HG03045 (cell line): ENCODE measurements around the gene SCYGR5.
"Not testable (repeated sequence)": the region's sequence is repeated elsewhere in the genome, so short reads cannot be mapped to it uniquely, and the experiment has no call there.

ENCODE experiments used
- ATAC-seq: cut with Tn5 transposase; IDR thresholded peaks from one replicate; pipeline ENCODE4 v1.9.1; 2021; ENCODE audit warnings: mild to moderate bottlenecking, moderate library complexity; ENCODE audit not compliant: unreplicated experiment

The SCYGR5 gene, protein sequence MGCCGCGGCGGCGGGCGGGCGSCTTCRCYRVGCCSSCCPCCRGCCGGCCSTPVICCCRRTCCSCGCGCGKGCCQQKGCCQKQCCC

DNA sequence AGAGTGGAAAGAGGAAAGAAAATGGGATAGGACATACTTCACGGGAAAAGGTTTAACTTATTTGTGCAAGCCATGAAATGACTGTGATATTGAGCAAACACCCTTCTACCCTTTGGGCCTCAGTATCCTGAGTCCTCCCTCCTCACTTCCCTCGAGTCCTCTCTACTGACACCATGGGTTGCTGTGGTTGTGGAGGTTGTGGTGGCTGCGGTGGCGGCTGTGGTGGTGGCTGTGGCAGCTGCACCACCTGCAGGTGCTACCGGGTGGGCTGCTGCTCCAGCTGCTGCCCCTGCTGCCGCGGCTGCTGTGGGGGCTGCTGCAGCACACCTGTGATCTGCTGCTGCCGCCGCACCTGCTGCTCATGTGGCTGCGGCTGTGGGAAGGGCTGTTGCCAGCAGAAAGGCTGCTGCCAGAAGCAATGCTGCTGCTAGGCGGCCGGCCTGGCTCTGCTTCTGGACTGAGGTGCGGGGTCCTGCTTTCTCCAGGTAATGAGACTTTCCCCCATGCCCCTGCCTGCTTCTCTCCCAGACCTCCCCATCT is at the start of gene SCYGR5:
SCYGR5 (plus strand) TSS at position 174 of the 540 bp plus-strand sequence; CDS start at position 174, 0 bp downstream.
- not testable (repeated sequence) for ATAC-seq

DNA sequence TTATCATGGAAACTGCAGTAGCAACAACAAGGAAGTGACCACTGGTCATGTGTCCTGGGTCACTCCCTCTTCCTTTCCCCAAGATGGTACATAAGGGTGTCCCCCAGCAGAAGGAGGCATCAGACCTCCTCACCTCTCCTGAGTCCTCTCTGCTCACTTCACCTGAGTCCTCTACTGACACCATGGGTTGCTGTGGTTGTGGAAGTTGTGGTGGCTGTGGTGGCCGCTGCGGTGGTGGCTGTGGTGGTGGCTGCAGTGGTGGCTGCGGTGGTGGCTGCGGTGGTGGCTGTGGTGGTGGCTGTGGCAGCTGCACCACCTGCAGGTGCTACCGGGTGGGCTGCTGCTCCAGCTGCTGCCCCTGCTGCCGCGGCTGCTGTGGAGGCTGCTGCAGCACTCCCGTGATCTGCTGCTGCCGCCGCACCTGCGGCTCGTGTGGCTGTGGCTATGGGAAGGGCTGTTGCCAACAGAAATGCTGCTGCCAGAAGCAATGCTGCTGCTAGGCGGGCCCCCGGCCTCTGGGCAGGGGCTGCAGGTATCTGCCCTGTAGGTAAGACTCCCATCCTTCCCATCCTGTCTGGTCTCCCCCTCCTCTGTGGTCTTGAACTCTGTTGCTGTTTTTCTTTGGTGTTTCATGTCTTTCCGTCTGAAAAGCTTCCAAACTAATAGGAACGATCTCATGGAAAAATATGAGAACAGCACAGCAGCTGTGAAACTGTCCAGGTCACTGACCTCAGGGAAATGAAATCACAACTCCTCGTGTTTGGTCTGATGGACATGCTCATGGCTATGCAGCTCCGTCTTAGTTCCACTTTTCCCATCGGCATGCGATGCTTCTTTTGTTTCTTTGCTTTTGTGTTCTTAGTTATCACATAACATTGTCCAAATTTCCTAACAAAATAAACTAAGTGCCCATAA is 49.0 kb upstream of the SCYGR5 start, which contains the start of gene SCYGR4:
SCYGR4 (plus strand) TSS at position 183 of the 915 bp plus-strand sequence; CDS start at position 183, 0 bp downstream.
- no peak for ATAC-seq

DNA sequence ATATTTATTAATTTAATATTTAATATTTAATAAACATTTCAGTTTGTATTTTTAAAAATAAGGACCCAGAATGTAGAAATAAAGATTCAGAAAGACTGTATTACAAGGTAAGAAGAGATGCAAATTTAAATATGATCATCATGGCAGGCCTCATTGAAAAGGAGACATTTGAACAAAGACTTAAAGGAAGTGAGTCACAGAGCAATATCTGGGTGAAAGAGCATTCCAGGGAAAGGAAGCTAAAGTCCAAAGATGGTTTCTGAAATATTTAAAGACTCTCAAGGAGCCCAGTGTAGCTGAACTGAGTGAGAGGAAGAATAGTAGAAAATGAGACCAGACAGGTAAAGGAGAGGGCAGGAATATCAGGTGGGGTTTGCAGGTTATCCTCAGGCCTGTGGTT is 43.4 kb upstream of the SCYGR5 start:
- no peak for ATAC-seq

DNA sequence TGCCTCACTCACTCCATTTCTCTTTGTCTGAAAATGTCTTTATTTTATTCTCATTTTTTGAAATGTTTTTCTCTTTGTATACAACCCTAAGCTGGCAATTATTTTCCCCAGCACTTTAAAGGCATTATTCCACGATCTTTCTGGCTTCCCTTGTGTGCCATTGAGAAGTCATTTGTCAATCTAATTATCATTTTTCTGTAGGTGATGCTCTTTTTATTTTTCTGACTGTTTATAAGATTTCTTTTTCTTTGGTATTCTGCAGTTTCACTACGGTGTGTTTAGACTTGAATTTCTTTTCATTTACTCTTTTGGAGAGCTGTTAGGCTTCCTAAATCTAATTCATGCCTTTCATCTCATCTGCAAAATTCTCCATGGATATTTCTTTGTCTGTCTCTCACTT is 41.2 kb upstream of the SCYGR5 start:
- no peak for ATAC-seq

DNA sequence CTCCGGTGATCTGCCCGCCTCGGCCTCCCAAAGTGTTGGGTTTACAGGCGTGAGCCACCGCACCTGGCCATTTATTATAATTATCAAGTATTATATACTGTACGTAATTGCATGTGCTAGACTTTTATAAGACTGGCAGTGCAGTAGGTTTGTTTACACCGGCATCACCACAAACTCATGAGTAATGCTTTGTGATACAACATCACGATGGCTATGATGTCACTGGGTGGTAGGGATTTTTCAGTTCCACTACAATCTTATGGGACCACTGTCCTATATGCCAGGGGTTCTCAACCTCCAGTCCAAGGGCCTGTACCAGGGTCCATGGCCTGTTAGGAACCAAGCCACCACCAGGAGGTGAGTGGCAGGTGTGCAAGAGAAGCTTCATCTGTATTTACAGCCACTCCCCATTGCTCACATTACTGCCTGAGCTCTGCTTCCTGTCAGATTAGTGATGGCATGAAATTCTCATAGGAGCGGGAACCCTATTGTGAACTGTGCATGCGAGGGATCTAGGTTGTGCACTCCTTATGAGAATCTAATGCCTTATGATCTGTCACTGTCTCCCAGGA is 39.9 kb upstream of the SCYGR5 start:
- no peak for ATAC-seq

DNA sequence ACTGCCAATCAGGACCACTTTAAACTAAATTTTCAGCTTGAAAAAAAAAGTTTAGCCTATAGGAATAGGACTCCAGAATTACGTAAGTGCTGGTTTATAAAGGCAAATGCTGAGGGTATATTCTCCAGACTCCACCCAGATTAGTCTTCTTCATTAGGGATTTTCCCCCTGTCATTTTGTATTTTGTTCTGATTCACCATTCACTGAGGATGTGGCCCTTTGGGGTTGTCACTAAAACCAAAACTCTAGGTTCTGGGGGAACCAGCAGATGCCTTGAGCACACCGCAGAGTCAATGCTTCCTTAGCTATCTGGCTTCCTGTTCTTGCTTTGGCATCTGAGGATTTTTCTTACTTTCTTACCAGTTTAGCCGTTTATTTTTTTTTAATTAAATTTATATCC is 38.8 kb upstream of the SCYGR5 start:
- peak; percentile 85 for ATAC-seq

DNA sequence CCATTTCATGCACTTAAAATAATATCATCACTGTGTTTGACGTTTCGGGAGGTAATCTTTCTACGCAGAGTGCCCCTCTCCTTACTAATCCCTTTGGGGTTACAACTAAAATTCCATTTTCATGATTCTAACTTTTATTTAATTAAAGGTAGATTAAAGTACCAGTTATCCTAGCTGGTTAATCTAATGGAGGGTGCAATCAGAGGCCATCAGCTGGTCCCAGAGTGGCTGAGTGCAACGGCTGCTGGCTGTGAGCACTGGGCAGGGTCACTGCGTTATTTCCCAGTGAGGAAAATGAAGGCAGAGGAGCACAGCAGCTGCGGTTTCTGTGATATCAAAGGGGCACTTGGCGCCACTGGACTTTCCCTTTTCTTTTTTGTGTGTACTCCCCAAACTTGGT is 37.2 kb upstream of the SCYGR5 start:
- no peak for ATAC-seq

DNA sequence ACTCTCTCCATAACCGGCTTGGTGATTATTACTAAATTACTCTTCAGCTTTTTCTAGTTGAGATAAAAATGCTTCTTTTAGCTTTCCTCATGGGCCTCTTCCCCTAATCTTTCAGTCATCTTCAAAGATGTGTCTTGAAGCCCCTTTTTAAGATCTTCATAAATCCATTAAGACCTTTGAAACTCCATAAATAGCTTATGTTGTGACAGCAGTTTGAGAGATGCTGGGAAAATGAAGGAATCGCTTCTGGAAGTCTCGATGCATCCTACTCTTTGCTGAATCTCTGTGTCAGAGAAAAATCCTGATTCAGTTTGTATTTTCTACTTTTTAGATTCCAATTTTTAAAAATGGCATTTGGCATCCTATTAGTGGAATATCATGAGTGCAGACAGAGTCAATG is 36.3 kb upstream of the SCYGR5 start:
- ATAC-seq: no peak

DNA sequence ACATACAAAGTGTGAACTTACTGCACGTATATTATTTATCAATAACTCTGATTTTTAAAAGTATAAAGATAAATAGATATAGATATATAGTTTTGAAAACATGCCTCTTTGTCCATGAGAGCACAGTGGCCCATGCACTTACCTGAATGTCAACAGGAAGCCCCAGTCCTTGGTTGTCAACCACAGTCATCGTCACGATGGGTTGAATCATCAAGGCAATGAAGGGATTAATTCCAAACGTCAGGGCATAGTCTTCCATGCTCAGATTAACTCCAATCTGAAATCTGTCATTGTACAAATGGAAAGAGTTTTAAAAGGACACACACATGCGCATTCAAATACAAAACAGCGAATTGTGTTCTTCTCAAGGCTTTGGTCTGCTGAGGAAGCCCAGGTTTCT is 33.8 kb upstream of the SCYGR5 start:
- no peak for ATAC-seq

DNA sequence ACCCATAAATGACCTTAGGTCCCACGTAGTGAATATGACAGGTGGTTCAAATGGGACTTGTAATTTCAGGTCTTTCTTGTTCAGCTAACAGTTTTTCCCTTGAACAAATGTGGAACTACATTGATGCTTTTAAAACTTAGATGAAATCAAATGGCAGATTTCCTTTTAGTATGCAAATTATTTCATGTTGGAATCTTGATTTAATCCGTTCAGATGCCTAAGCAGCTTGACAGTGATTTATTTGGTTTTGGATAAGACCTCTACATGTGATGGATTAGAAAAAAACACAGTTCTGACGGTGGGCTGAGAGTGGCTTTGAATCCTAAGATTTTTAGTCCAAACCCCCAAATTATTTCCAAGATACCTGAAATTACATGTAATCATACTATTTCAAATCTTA is 32.4 kb upstream of the SCYGR5 start:
- ATAC-seq: no peak

DNA sequence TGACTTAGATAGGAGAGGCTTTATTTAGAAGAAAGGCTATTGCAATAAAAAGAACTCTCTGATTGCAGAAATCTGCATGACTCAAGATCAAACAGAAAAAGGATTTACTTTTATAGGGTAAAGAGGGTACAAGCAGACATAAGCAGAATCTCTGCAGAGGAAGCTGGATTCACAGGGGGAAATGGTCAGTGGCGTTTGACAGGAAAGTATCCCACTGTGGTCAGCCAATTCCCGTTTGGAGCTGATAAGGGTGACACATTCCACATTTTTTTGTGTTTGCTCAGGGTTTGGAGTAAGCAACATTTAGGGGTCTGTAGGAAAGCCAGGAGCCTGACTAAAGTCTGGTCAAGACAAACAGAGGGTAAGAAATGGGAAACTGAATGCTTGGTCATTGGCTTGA is 23.9 kb upstream of the SCYGR5 start:
- no peak for ATAC-seq

DNA sequence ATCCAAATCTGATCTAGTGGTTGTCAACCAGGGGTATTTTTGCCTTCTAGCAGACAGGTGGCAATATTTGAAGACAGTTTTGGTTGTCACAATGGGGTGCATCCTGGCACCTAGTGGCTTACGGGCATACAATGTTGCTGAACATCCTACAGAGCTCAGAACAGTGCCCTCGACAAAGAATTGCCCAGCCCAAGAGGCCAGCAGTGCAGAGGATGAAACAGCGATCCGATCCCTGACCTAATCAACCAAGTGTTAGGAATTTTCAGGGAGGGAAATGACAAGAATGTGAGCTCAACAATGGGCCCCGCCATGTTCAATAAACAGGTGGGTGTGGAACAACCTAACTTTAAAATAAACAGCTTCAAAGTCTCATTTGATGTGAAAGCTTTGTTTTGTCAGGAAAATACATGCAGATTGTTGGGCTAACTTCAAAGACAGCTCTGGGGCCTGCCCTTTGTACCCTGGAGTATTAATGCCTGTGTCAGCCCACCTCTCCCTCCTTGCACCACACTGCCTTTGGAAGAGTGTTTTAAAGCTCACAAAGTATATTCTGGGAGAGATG is 22.5 kb upstream of the SCYGR5 start:
- ATAC-seq: no peak

DNA sequence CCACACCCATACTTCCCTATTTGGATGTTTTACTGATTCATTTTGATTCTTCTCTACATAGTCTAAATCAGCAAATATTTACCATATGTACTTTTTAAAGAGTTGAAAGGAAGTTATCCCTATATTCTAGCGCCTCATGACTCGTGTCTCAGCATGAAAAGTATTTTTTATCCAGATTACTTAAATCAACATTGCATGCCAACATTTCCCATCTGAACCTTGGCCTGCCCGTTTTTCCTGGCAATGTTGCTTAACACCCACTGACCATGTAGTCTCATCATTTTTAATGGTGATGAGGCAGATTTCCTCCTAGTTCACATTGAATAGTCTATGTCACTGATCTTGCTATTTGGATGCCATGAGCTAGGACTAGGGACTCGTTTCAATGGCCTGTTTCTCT is 13.2 kb upstream of the SCYGR5 start:
- no peak for ATAC-seq

DNA sequence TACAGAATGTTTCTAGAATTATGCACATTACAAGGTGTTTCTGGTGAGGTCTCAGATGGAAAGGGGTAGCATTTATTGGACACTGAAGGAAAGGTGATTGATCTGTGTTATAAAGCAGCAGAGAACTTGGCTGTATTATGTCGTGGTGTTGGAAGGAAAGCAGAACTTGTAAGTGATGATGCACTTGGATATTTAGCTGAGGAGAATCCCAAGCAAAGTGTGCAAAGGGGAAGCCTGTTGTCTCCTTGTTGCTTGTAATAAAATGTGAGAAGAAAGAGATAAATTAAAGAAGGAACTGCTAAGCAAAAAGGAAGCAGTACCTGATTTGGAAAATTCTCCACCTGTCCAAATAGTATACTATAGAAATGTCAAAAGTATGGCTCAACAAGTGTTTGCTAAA is 12.2 kb upstream of the SCYGR5 start:
- ATAC-seq: no peak

DNA sequence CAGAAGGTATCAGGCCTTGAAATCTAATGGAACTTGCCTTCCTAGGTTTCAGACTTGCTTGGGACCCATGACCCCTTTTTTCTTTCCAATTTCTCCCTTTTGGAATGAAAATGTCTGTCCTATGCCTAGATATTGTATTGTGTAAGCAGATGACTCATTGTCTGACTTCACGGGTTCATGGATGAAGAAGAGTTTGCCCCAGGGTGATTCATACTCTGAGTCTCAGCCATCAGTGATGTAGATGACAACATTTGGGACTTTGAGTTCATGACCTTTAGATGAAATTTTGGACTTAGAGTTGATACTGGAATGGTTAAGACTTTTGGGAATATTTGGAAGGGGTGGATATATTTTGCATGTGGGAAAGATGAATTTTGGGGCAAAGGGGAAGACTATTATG is 11.2 kb upstream of the SCYGR5 start:
- no peak for ATAC-seq

DNA sequence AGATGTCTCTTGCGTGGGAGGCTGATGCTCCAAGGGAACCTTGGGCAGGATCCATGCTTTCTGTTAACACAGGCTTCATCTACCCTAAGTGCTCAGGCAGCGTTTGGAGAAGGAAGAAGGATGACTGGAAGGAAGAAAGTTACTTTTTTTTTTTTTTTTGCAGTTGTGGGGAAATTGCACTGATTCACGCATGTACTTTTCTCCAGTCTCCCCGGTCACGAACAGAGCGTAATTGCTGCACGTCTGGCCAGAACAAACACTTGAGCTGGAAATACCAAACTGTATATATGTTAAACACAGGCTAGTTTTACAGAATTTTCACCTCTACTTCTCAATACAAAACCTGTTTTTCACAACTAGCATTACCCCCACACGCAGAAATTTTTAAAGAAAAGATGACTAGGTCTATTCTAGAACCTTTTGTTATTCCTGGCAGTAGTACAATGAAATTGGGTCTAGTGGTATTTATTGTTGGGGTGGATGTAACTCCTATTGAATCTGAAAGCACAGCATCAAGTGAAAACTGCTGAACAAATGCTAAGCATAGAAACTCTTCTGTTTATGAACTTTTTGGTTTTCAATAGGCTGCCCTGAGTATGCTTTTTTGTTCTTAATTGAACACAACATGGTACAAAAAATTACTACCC is 9.3 kb upstream of the SCYGR5 start:
- no peak for ATAC-seq

DNA sequence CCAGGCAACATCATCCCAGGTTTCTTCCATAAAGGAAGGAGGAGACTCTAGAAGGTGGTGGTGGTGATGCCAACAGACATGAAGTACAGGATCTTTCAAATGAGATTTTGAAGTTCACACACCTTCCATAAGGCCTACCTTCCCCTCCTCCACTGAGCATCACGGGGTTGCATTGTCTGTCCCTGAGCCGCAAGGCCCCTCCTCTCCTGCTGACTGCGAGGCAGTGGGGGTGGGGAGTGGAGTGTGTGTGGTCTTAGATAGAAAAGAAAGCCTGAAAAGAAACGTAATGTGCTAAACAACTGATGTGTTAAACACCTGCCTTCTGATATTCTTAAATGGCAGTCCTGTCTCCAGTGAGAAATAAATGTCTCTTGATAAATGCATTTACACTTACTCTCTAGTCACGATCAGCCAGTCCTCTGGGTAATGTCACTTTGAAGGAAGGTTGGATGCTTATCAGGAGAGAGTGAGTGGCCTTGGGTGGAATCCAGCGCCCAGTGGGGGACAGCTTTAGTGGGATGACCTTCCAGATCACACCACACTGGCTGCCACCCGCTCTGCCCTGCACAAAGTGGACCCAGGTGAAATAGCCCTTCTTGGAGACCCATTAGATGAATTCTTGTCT is 5.5 kb upstream of the SCYGR5 start:
- no peak for ATAC-seq

DNA sequence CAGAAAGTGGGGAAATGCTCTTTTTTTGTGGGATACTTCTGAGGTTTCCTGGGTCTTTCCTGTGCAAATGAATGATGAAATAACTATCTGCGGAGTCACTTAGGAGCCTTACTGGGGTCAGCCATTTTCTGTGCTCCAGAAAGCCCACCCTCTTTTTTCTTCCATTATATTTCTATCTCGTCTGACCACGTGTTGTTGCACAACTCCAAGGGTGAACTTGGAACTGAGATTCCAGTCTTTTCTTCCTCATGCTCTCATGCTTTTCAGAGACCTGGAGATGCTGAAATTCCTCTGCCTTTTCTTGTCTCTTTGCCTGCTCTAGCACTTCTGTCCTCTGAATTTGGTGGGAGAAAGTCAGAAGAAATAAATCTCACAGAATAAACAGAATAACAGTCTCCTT is 4.8 kb upstream of the SCYGR5 start:
- no peak for ATAC-seq

DNA sequence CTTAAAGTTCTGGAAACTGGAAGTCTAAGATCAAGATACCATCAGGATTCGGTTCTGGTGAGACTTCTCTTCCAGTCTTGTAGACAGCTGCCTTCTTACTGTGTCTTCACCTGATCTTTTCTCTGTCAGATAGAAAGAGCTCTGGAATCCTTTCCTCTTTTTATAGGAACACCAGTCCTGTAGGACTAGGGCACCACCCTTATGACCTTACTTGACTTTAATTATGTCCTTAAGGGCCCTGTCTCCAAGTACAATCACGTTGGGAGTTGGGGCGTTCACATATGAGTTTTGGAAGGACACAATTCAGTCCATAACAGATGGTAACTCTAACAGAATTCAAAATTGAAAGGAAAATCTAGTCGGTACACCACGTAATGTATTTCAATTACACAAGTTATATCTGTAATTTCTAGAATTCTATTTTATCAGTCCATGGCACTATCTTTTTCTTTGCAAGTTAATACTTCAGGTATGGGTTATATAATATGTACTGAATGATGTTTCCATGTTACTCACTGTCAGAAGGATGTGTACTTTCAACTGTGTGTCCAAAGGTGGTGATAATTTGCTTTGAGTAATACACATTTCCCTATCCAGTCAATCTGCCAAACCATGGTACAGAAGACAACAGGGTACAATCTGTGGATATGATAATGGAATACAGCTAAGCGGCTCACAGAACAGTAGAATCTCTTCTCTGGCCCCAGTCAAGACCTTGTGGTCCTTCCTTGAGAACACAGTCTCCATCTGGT is 1.2 kb upstream of the SCYGR5 start:
- no peak for ATAC-seq
